ENCODE measurements around the gene RBM39.

DNA sequence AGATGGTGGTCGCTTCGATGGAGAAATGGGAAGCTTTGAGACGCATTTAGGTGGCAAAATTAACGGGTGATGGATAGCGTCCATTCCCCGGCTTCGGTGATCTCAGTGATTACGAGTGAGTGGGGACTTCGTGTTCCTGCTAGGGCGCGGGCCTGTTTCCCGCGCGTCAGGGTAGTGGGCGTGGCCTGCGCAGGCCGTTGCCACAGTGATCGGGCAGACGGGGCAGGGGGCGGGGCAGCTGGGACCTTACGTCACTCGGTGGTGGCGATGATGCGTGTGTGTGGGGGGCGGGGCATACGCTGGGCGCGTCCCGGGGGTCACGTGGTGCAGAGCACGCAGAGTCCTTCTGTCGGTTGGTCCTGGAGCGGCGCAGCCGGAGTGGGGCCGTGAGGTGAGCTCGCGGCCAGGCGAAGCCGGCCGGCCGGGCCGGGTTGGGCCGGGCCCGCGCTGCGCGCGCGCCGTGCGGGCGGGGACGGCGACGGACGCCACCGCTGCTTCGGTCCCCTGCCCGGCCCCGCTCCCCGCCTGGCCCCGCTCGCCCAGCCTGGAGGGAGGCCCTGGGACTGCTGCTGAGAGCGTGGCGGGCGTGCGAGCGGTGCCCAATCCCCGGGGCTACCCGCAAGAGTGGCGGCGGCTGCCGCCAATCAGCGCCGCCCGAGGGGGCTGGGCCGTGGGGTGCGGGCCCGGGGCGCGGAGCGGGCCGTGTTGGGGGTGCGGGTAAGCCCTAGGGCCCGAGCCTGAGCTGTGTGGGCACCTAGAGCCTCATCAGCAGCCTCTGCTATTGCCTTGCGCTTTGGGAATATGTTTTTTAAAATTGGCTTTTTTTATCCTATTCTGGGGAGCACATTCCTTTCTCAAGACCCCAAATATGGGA, 29.9 kb upstream of the RBM39 start, which contains the start of gene PHF20:
- TF ChIP-seq, protein P1, sequence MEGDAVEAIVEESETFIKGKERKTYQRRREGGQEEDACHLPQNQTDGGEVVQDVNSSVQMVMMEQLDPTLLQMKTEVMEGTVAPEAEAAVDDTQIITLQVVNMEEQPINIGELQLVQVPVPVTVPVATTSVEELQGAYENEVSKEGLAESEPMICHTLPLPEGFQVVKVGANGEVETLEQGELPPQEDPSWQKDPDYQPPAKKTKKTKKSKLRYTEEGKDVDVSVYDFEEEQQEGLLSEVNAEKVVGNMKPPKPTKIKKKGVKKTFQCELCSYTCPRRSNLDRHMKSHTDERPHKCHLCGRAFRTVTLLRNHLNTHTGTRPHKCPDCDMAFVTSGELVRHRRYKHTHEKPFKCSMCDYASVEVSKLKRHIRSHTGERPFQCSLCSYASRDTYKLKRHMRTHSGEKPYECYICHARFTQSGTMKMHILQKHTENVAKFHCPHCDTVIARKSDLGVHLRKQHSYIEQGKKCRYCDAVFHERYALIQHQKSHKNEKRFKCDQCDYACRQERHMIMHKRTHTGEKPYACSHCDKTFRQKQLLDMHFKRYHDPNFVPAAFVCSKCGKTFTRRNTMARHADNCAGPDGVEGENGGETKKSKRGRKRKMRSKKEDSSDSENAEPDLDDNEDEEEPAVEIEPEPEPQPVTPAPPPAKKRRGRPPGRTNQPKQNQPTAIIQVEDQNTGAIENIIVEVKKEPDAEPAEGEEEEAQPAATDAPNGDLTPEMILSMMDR (IDR thresholded peaks at IDR 0.05): no peak
- TF ChIP-seq RFX5 (IDR thresholded peaks at IDR 0.05; ENCODE audit: low read length) (peak; percentile 26; the same call in 1 of the 2 replicates), SMC3 (IDR thresholded peaks at IDR 0.05; ENCODE audit: low read depth, low read length) (no peak), RAD21 (IDR thresholded peaks at IDR 0.05; ENCODE audit: low read length) (no peak), EP300 (IDR thresholded peaks at IDR 0.05; ENCODE audit: borderline replicate concordance in 1 of 2, low read depth in 1 of 2, low read length in 1 of 2) (no peak), GABPA (IDR thresholded peaks at IDR 0.05; ENCODE audit: low read depth) (no peak), CHD2 (IDR thresholded peaks at IDR 0.05; ENCODE audit: low read length, partially characterized antibody) (peak; percentile 72), NRF1 (IDR thresholded peaks at IDR 0.05; ENCODE audit: low read depth, low read length) (peak; percentile 72)
- TF ChIP-seq, protein P2, sequence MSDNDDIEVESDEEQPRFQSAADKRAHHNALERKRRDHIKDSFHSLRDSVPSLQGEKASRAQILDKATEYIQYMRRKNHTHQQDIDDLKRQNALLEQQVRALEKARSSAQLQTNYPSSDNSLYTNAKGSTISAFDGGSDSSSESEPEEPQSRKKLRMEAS (IDR thresholded peaks at IDR 0.05; ENCODE audit: low read depth): peak; percentile 100

Measured in SK-N-SH (cell line).